Measurements from ENCODE around the gene MAEA.

The MAEA gene

DNA sequence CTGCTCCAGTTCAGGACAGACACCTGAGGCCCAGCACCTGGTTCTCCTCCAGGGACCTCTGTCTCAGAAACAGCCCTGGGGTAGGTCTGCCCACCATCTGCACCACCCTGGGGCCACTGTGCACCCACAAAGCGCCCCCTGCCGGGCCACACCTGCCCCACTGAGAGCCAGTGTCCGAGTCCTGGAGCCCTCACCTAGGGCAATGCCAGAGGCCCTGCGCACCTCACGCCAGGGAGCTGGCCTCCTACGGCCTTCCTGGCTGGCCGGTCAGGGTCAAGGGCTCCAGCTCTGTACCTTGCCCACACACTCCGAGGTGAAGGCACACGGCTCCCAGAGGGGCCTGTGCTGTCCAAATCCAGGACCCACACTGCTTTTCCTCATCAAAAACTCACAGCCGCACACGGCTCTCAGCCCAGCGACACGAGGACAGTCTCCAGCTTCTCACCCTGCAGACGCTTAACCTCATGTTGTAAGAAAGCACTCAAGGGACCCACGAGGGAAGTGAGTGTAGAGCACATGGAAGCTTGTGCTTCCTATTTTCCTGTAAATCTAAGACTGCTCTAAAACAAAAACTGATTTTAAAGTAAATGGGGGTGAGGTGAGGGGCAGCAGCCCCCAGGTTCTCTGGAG, 46.1 kb upstream of the MAEA start:
- H3K27ac ChIP-seq: peak overlapping the region; percentile 98
- TF ChIP-seq ZFX (IDR thresholded peaks at IDR 0.05): no peak
- TF ChIP-seq, protein P1, sequence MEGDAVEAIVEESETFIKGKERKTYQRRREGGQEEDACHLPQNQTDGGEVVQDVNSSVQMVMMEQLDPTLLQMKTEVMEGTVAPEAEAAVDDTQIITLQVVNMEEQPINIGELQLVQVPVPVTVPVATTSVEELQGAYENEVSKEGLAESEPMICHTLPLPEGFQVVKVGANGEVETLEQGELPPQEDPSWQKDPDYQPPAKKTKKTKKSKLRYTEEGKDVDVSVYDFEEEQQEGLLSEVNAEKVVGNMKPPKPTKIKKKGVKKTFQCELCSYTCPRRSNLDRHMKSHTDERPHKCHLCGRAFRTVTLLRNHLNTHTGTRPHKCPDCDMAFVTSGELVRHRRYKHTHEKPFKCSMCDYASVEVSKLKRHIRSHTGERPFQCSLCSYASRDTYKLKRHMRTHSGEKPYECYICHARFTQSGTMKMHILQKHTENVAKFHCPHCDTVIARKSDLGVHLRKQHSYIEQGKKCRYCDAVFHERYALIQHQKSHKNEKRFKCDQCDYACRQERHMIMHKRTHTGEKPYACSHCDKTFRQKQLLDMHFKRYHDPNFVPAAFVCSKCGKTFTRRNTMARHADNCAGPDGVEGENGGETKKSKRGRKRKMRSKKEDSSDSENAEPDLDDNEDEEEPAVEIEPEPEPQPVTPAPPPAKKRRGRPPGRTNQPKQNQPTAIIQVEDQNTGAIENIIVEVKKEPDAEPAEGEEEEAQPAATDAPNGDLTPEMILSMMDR (conservative IDR thresholded peaks at IDR 0.05): no peak

- no peak for TF ChIP-seq ZFX (IDR thresholded peaks at IDR 0.05)
- TF ChIP-seq, protein P1 (conservative IDR thresholded peaks at IDR 0.05): no peak
- H3K27ac ChIP-seq: peak overlapping the region; percentile 98
Measured at GRCh38 chr4:1244081-1244977, 45.4 kb upstream of the MAEA start.

DNA sequence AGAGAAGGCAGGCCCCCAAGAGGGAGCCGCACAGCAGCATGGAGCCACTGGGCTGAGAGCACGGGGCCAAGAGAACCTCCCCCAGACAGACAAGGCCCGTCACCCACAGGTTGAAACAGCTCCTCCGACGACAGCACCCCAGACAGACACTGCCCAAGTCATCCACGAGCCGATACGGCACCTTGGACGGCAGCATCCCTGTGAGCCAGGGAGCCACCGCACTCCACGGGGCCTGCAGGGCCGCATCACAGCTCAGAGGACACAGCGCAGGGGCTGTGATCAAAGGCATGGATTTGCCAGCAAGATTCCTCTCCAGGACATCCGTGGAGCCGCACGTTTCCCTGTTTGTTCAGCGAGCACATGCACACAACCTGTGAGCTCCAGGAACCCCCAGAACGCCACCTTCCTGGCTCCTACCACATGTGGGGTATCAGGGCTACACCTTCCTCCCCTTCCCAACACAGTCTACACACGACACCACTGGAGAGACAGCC, 44.7 kb upstream of the MAEA start:
- H3K27ac ChIP-seq: peak overlapping the region; percentile 98
- TF ChIP-seq ZFX (IDR thresholded peaks at IDR 0.05): peak; percentile 36; the same call in 1 of the 2 replicates
- TF ChIP-seq, protein P1 (conservative IDR thresholded peaks at IDR 0.05): no peak

DNA sequence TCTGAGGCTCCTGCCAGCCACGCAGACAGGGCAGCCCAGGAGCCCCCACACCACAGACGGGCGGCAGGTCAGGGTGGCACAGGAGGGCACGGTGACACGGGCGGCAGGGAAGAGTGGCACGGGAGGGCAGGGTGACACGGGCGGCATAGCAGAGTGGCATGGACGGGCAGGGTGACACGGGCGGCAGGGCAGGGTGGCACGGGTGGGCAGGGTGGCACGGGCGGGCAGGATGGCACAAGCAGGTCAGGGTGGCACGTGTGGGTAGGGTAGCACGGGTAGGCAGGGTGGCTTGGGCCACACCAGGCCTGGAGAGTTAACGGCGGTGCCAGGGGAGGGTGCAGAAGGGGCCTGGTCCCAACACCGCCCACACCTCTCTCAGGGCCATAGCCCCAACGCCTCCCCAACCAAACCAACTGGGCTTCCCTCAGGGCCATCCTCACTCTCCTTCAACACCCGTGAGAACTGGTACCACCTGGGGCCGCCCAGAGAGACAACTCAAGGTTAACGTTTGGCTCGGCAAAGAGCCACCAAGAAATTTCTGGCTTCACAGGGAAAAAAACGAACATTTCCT, 44.1 kb upstream of the MAEA start:
- peak overlapping the region; percentile 98 for H3K27ac ChIP-seq
- TF ChIP-seq ZFX (IDR thresholded peaks at IDR 0.05): no peak
- TF ChIP-seq, protein P1 (conservative IDR thresholded peaks at IDR 0.05): no peak

DNA sequence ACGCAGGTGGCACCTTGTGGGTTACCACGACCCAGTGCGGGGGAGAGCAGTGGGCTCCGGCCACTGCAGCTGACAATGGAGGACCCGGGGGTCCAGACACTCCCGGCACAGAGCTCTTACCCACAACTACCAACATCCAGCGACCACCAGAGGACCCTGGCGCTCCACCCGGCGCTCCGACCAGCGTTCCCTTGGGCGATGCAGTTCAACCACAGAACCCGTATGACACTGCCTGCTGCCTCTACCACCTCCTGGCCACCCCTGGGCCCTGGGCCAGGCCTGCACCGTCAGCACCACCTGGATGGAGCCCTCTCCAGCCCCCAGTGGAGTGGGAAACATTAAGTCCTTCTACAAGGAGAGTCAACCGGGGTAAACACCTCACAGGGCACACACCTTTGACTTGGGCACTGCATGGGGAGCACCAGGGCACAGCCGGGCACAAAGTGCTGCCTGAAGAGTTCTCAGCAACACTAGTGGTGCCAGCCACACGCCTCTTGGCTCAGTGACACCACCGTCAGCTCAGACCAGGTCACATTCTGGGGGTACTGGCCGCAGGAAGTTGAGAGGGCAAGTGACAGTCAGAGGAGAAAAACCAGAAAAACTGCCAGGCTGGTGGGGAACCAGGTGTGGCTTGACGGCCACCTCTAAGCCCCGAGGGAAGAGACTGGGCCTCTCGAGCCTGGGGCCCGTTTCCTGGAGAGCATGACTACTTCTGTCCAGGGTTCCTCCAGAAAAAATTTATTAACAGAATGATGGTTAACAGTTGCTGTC, 43.4 kb upstream of the MAEA start:
- H3K27ac ChIP-seq: peak overlapping the region; percentile 98
- no peak for TF ChIP-seq ZFX (IDR thresholded peaks at IDR 0.05)
- TF ChIP-seq, protein P1 (conservative IDR thresholded peaks at IDR 0.05): no peak

DNA sequence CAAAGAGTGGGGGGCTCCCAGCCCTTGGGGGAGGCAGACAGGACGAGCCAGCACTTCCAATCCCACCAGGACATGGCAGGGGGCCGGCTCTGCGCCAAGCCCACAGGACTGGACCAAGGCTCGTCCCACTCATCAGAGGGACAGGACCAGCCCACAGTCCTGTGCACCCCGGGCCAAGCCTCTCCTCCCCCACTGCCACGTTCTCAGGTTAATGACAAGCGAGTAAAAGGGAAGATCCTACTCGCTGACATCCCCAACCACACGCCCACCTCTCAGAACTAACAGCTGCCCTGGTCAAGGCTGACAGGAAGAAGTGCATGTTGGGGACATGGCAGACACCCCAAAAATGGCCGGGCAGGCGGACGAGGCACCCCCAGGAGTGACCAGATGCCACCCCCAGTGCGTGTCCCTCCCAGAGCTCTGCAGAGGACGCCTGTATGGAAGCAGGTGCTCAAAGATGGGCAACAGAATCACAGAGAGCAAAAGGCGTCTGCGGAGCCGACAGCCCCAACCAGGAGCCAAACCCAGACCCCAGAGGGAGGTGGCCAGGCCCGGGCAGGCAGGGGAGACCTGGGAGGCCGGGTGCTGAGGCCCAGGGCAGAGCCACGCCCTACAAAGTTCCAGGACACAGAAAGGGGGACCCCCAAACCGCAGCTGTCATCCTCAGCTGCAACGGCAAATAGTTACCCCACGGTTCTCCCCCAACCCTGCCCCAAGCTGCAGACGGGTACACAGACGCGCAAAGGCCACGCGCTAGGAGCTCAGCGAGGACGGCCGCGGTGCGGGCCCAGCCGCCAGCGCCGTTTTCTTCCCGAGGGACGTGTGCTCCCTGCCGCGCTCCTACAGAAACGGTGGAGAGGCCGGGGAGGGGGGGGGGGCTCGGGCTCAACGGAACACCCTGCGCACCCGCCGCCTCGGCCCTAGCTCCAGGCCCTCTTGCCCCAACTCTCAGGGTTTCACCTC, 42.5 kb upstream of the MAEA start:
- TF ChIP-seq, protein P1 (conservative IDR thresholded peaks at IDR 0.05): no peak
- no peak for TF ChIP-seq ZFX (IDR thresholded peaks at IDR 0.05)
- peak overlapping the region; percentile 98 for H3K27ac ChIP-seq

Data from C4-2B (cell line).